Suppressor macrophage treated with lipopolysaccharide for 1 hour (primary cell): ENCODE data around the gene LRRFIP2.
"Not testable (repeated sequence)": the region's sequence is repeated elsewhere in the genome, so short reads cannot be mapped to it uniquely, and the experiment has no call there.

Source experiments
- DNase-seq, 3 donors: peaks; one replicate each; pipeline ENCODE4 v3.0.0-alpha.2; 2020 to 2022

LRRFIP2 gene

DNA sequence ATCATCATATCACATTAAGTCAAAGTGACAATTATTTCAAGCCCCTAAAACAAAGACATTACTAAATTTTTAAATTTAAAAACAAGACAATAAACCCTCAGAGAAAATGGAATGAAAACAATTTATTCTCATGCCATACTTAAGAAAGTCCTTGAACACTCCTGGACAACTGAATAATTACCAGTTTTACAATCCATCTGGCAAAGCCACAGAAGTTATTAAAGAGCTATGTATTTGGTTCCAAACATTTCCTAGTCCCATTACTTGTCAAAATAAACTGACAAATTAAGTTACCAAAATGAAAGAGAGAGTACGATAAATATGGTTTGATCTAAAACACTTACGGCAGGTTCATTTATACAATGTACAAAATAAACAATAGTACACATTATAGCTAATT, 63.2 kb downstream of the LRRFIP2 start:
- DNase-seq, result no peak

DNA sequence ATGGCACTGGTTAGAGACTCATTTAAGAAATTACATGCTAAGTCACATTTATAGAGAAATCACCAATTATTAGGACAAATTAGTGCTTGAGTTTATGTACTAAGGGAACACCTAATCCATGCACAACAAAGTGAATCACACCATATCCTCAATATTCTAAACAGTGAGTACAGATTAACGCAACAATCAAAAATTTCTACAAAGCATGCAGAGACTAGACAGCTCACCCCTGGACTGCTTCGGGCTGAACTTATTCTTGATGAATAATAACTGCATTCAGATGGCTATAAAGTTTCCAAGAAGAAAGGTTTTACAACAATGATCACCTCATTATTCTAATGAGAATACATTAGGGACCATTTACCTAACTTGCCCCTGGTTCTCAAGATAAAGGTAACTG, 66.5 kb downstream of the LRRFIP2 start:
- DNase-seq, result no peak

DNA sequence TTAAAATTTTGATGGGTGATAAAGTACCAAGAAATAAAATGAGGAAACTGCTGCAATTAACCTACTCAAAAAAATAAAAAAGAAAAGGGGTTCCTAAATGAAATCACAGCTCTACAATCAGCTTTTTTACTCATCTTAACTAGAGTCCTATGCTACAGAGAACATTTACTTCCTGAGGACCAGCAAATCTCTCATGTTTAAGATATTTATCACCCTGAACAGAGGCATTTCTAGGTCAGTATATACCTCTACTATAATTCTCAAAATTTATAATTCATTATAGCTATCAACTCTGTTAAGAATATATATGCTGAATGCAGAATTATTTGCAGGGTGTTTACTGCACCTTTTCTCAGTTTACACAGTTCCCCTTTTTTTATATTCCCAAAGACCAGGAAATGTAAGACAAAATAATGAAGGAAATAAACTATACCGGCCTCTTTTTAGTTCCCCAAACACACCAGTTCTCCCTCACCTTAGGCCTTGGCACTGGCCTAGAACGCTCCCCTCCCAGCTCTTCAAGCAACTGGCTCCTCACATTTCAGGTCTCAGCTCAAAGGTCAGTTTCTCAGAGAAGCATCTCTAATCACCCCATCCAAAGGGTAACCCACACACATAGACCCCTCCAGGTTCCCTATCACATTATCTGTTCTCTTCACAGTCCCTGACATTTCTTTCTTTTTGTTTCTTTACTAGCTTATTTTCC, 71.1 kb downstream of the LRRFIP2 start:
- DNase-seq, result no peak

DNA sequence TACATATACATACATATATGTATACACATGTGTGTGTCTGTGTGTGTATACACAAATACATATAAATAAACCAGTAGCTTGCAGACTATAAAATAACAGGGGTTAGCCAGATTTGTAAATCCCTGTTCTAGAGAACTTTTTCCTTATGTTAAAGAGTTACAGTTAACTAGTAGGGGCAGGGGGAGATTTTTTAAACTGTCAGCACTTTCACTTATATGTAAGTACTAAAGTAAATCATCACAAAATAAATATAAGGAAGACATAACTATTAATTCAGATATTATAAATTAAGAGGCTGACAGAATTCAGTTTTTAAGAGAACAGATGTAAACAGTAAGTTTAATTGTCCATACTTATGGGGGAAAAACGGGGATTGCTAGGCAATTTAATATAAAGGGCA, 74.0 kb downstream of the LRRFIP2 start:
- no peak for DNase-seq

DNA sequence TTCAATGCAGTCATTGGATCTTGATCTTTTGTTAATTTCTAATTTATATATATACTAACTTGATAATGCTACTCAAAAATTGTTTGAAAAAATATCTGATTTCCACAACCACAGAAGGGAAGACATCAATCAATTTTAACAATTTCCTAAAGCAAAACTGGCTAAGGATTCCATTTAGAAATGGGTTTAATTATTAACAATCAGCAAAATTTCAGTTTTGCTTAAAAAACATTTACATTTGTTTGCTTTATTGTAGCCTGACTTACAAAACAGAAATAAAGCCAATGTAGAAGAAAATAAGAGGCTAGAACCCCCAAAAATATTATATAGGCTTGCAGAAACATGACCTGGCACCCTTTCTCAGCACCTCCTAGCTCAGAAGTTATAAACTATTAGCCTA, 74.9 kb downstream of the LRRFIP2 start:
- no peak for DNase-seq

GRCh38 chr3:37098884-37099283, 75.5 kb downstream of the LRRFIP2 start:
- no peak for DNase-seq

- DNase-seq, result no peak
These were observed 76.6 kb downstream of the LRRFIP2 start for GRCh38 chr3:37097776-37098175.

DNA sequence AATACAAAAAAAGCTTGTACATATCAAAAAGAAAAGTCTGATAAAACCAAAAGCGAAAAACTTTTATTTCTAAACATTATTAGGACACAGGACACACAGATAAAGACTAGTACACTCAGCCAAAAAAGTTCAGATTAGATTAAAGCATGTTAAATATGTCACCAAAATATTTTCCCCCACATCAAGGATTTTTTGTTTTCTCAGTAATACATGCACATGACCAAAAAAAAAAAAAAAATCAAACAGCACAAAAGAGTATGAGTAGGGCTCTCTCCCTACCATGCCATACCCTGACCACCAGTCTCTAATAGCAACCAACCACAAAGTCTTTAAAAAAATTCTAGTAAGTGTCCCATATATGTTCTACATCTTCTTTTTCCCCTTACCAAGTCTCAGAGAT, 77.4 kb downstream of the LRRFIP2 start:
- DNase-seq, result no peak

GRCh38 chr3:37096288-37096687, 78.1 kb downstream of the LRRFIP2 start:
- no peak for DNase-seq

- DNase-seq, result no peak
These were observed 79.7 kb downstream of the LRRFIP2 start for GRCh38 chr3:37094636-37095035.

DNA sequence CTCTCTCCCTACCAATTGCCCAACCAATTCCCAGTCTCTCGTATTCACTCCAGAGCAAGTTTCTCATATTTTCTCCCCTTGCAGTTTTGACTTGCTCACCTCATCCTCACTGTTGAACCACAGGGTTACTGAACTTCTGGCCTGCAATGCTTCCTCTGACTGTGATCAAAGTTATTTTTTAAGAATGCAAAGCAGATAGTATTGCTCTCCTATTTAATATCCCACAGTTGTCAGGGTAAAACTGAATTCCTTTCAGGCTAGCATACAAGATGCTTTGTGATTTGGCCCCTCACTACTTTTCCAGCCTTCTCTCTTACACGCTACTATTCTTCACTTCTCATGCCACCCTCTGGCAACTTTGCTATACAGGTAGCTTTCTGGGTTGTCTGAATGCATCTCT, 80.9 kb downstream of the LRRFIP2 start:
- no peak for DNase-seq

- DNase-seq, result no peak
These were observed 81.9 kb downstream of the LRRFIP2 start for GRCh38 chr3:37092484-37092883.

DNA sequence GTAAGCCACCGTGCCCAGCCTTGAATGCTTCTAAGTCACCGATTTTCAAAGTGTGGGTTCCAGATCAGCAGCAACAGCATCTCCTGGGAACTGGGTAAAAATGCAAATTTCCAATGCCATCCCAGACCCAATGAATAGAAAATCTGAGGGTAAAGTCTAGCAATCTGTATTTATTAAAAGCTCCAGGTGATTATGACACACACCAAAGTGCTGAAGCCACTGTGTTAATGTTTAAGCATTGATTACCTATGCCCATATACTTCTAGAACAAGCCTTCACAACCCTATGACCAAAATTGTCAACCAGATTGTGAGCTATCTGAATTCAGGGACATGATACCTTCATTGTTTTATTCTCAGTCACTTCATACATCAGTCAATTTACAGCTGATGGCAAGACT, 86.5 kb downstream of the LRRFIP2 start:
- DNase-seq, result no peak

DNA sequence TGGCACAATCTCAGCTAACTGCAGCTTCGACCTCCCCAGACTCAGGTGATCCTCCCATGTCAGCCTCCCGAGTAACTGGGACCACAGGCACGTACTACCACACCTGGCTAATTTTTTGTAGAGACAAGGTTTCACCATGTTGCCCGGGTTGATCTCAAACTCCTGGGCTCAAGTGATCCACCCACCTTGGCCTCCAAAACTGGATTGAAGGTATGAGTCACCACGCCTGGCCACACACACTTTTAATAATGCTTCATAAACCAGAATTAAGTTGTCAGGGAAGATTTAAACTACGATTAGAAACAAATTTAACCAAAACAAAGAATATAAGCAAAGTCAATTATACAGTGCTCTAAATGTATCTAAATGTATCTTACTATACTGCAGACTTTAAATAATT, 87.5 kb downstream of the LRRFIP2 start:
- no peak for DNase-seq

- DNase-seq, result no peak
These were observed 92.1 kb downstream of the LRRFIP2 start for GRCh38 chr3:37082317-37082716.

GRCh38 chr3:37075955-37076354, 98.4 kb downstream of the LRRFIP2 start:
- no peak for DNase-seq

GRCh38 chr3:37074178-37074577, 100.2 kb downstream of the LRRFIP2 start:
- DNase-seq, result no peak

DNA sequence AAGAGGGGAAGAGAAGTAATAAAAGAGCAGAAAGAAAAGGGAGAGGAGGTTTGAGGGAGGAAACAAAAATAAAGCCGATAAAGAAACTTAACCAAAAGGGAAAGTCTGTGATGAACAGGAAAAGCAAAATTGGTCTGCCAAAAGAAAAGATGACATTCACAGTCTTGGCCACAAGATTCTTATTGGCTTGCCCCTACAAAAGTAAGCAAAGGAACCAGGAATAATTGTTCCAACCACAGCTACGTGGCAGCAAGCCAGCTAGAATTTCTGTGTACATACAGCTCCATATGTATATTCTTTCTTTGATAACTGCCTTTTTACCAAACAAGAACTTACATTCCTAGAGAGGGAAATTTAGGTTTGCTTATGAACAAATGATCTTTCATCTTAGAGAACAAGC, 101.5 kb downstream of the LRRFIP2 start:
- DNase-seq, result no peak

GRCh38 chr3:37071921-37072320, 102.5 kb downstream of the LRRFIP2 start:
- no peak for DNase-seq

GRCh38 chr3:37068031-37068430, 106.4 kb downstream of the LRRFIP2 start:
- no peak for DNase-seq

DNA sequence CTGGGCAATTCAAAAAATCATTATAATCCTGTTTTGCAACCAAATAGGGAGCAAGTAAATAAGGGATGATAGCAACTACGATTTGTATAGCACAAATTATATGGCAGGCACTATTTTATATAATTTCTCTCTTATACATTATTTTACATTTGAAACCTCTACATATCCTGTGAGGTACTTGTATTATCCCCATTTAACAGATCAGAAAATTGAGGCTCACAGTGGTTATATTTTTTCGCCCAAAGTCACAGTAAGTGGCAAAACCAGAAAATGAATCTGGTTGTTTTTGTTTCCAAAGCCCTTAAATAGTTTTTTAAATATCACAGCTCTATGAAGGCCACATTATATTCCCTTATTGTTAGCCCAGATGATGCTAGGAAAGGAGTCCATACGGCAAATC, 106.8 kb downstream of the LRRFIP2 start:
- DNase-seq, result no peak

GRCh38 chr3:37064747-37065146, 109.6 kb downstream of the LRRFIP2 start:
- no peak for DNase-seq

- no peak for DNase-seq
These were observed 116.3 kb downstream of the LRRFIP2 start for GRCh38 chr3:37058117-37058516.

DNA sequence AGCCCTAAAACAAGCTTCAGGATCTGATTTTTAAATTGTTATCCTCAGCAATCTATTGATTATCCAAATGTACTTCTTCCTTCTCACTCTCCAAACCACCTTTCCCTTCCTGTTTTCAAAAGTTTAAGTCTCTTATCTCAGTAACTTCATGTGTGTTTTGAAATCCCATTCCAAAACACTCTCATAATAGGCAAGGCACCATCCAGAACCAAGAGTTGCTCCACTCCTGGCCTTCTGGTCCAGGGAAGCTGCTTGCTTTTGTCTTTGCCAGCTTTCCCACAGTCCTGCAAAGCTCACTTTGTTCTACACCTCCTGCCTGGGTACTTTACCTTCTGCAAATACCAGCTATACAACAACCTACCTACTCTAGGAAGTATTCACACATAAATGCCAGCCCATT, 117.6 kb downstream of the LRRFIP2 start:
- no peak for DNase-seq

DNA sequence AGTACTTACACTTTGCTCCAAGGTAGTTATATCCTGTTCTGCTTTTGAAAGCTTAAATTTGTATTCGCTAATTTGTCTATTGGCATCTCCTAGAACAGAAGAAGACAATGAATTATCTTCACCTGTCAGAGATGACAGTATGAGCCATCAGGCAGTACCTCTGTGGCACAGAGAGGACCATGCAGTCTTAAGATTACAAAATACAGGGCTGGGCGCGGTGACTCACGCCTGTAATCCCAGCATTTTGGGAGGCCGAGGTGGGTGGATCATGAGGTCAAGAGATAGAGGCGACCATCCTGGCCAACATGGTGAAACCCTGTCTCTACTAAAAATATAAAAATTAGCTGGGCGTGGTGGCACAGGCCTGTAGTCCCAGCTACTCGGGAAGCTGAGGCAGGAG, 119.3 kb downstream of the LRRFIP2 start:
- DNase-seq, result not testable (repeated sequence)

GRCh38 chr3:37054370-37054769, 120.0 kb downstream of the LRRFIP2 start:
- DNase-seq, result peak; percentile 12 to 76 (median 37)
